HepG2 (cell line): ENCODE data around the gene CACNA1G.

ENCODE experiments used
- ELF1 ChIP-seq: sonication (generic); formaldehyde crosslinking; IDR thresholded peaks from 2 replicates; pipeline ENCODE4 v1.4.0; 2020; ENCODE audit warnings: missing genetic modification reagents
- JUN ChIP-seq: sonication (generic); formaldehyde crosslinking; IDR thresholded peaks from 2 replicates; pipeline ENCODE4 v1.4.0; 2020; ENCODE audit warnings: mild to moderate bottlenecking, missing genetic modification reagents
- RXRA ChIP-seq: sonication (generic); formaldehyde crosslinking; IDR thresholded peaks from 2 replicates; pipeline ENCODE4 v1.5.1; 2020; ENCODE audit warnings: missing genetic modification reagents
- SETDB1 ChIP-seq: sonication (generic); formaldehyde crosslinking; IDR thresholded peaks from 2 replicates; pipeline ENCODE4 v1.5.1; 2020; ENCODE audit warnings: missing genetic modification reagents, mild to moderate bottlenecking, borderline replicate concordance
- SMARCC2 ChIP-seq: fragments of 450-650 bp; IDR thresholded peaks from 2 replicates; pipeline ENCODE4 v1.6.1; 2017; ENCODE audit warnings: antibody characterized with exemption, mild to moderate bottlenecking
- ZKSCAN8 ChIP-seq: IDR thresholded peaks from 2 replicates; pipeline ENCODE4 v1.6.1; 2016; ENCODE audit warnings: borderline replicate concordance, missing genetic modification reagents, missing compliant biosample characterization
- ZNF143 ChIP-seq: sonication (generic); formaldehyde crosslinking; IDR thresholded peaks from 2 replicates; pipeline ENCODE4 v1.4.0; 2020; ENCODE audit warnings: missing genetic modification reagents
- TF ChIP-seq, protein P1 (sequence below): sonication (generic); formaldehyde crosslinking; IDR thresholded peaks from 2 replicates; pipeline ENCODE4 v1.5.0; 2020; ENCODE audit warnings: mild to moderate bottlenecking, missing genetic modification reagents, moderate library complexity
- TF ChIP-seq, protein P2 (sequence below), 2 experiments: IDR thresholded peaks; 2 replicates each; pipeline ENCODE4 v1.6.1; 2011 to 2012; ENCODE audit warnings: low read length in 2 of 2, borderline replicate concordance in 1 of 2, low read depth in 1 of 2, mild to moderate bottlenecking in 1 of 2, moderate library complexity in 1 of 2
- TF ChIP-seq, protein P3 (sequence below): IDR thresholded peaks from 2 replicates; pipeline ENCODE4 v1.6.1; 2012; ENCODE audit warnings: inconsistent platforms

DNA sequence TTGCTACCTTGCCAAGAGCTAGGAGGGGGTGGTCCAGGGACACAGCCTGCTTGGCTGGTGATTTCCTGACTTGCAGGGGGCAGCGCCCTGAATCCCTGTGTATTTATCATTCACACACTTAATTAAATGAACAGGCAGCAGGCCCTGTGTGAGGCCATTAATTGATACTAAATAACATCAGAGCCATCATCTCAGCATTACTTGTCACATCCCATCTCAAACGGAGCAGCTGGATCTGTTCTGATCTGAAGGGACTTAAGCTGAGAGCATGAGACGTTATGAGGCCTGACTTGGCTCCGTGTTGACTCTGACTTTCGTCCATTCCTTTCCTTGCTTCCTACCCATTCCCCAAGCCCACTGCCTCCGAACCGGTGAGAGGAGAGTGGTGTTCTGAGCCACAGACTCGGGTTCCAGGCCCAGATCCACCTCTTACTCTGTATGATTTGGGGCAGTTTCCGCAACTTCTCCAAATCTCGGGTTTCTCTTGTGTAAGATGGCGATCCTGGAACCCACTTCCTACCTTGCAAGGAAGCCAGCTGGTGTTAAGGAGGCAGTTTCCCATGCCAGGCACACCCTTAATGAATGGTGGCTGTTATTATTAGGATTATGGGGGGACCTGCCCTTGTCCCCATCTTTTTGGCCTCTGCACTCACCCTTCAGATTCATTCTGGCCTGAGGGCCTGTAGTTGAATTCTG, 33.8 kb downstream of the CACNA1G start:
- TF ChIP-seq, protein P1, sequence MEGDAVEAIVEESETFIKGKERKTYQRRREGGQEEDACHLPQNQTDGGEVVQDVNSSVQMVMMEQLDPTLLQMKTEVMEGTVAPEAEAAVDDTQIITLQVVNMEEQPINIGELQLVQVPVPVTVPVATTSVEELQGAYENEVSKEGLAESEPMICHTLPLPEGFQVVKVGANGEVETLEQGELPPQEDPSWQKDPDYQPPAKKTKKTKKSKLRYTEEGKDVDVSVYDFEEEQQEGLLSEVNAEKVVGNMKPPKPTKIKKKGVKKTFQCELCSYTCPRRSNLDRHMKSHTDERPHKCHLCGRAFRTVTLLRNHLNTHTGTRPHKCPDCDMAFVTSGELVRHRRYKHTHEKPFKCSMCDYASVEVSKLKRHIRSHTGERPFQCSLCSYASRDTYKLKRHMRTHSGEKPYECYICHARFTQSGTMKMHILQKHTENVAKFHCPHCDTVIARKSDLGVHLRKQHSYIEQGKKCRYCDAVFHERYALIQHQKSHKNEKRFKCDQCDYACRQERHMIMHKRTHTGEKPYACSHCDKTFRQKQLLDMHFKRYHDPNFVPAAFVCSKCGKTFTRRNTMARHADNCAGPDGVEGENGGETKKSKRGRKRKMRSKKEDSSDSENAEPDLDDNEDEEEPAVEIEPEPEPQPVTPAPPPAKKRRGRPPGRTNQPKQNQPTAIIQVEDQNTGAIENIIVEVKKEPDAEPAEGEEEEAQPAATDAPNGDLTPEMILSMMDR (CRISPR knock-in tag) = no peak
- TF ChIP-seq ZNF143 (CRISPR knock-in tag) (no peak), SETDB1 (CRISPR knock-in tag) (no peak), SMARCC2 (no peak), JUN (CRISPR knock-in tag) (no peak), RXRA (no peak), ZKSCAN8 (CRISPR knock-in tag) (no peak), ELF1 (CRISPR knock-in tag) (no peak)
- TF ChIP-seq, protein P2, sequence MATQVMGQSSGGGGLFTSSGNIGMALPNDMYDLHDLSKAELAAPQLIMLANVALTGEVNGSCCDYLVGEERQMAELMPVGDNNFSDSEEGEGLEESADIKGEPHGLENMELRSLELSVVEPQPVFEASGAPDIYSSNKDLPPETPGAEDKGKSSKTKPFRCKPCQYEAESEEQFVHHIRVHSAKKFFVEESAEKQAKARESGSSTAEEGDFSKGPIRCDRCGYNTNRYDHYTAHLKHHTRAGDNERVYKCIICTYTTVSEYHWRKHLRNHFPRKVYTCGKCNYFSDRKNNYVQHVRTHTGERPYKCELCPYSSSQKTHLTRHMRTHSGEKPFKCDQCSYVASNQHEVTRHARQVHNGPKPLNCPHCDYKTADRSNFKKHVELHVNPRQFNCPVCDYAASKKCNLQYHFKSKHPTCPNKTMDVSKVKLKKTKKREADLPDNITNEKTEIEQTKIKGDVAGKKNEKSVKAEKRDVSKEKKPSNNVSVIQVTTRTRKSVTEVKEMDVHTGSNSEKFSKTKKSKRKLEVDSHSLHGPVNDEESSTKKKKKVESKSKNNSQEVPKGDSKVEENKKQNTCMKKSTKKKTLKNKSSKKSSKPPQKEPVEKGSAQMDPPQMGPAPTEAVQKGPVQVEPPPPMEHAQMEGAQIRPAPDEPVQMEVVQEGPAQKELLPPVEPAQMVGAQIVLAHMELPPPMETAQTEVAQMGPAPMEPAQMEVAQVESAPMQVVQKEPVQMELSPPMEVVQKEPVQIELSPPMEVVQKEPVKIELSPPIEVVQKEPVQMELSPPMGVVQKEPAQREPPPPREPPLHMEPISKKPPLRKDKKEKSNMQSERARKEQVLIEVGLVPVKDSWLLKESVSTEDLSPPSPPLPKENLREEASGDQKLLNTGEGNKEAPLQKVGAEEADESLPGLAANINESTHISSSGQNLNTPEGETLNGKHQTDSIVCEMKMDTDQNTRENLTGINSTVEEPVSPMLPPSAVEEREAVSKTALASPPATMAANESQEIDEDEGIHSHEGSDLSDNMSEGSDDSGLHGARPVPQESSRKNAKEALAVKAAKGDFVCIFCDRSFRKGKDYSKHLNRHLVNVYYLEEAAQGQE (IDR thresholded peaks at IDR 0.05; ENCODE audit: borderline replicate concordance in 1 of 2, low read depth in 1 of 2, low read length in 2 of 2) = no peak
- TF ChIP-seq, protein P3, sequence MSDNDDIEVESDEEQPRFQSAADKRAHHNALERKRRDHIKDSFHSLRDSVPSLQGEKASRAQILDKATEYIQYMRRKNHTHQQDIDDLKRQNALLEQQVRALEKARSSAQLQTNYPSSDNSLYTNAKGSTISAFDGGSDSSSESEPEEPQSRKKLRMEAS = no peak
